CD1c-positive myeloid dendritic cell (primary cell): ENCODE results near the gene CHCHD6.

ENCODE experiments used
- DNase-seq: peaks from one replicate; pipeline ENCODE4 v3.0.0-alpha.2; 2016; ENCODE audit errors: extremely low spot score

Gene CHCHD6

GRCh38 chr3:126668450-126669401, 35.3 kb upstream of the CHCHD6 start:
- DNase-seq: no peak

GRCh38 chr3:126671521-126671920, 32.5 kb upstream of the CHCHD6 start:
- DNase-seq: peak; percentile 38

GRCh38 chr3:126672340-126672739, 31.7 kb upstream of the CHCHD6 start:
- no peak for DNase-seq

- no peak for DNase-seq
Observed at GRCh38 chr3:126672741-126673140, 31.3 kb upstream of the CHCHD6 start.

- DNase-seq: no peak
Observed at GRCh38 chr3:126676919-126677705, 26.9 kb upstream of the CHCHD6 start.

- no peak for DNase-seq
Observed at GRCh38 chr3:126677862-126678503, 26.1 kb upstream of the CHCHD6 start.

GRCh38 chr3:126678693-126679317, 25.2 kb upstream of the CHCHD6 start:
- no peak for DNase-seq

- DNase-seq: peak; percentile 83
Observed at GRCh38 chr3:126679318-126679751, 24.7 kb upstream of the CHCHD6 start.

GRCh38 chr3:126679831-126680666, 24.0 kb upstream of the CHCHD6 start:
- no peak for DNase-seq

- DNase-seq: no peak
Observed at GRCh38 chr3:126680667-126681055, 23.4 kb upstream of the CHCHD6 start.

- no peak for DNase-seq
Observed at GRCh38 chr3:126682009-126682408, 22.0 kb upstream of the CHCHD6 start.

- no peak for DNase-seq
Observed at GRCh38 chr3:126683069-126683468, 21.0 kb upstream of the CHCHD6 start.

GRCh38 chr3:126684218-126684751, 19.8 kb upstream of the CHCHD6 start:
- no peak for DNase-seq

GRCh38 chr3:126685021-126685420, 19.0 kb upstream of the CHCHD6 start:
- DNase-seq: no peak

- DNase-seq: no peak
Observed at GRCh38 chr3:126685493-126685892, 18.5 kb upstream of the CHCHD6 start.

- DNase-seq: no peak
Observed at GRCh38 chr3:126691765-126692164, 12.3 kb upstream of the CHCHD6 start.

- DNase-seq: no peak
Observed at GRCh38 chr3:126692858-126693257, 11.2 kb upstream of the CHCHD6 start.

GRCh38 chr3:126693921-126694320, 10.1 kb upstream of the CHCHD6 start:
- DNase-seq: no peak

GRCh38 chr3:126696701-126697267, 7.3 kb upstream of the CHCHD6 start:
- no peak for DNase-seq

- DNase-seq: no peak
Observed at GRCh38 chr3:126699011-126699410, 5.0 kb upstream of the CHCHD6 start.
